Measurements from ENCODE around the gene UBE2QL1.

Gene UBE2QL1

GRCh38 chr5:6405591-6405990 is 43.1 kb upstream of the UBE2QL1 start:
- DNase-seq (ENCODE audit: low read depth) = no peak
- H3K4me3 ChIP-seq (ENCODE audit: low read depth, low read length) = no peak overlapping the region
- no peak for TF ChIP-seq CTCF (IDR thresholded peaks at IDR 0.05; ENCODE audit: insufficient read depth, low read depth, low read length, missing control alignments)

GRCh38 chr5:6407558-6408259 is 41.0 kb upstream of the UBE2QL1 start:
- no peak overlapping the region for H3K4me3 ChIP-seq (ENCODE audit: low read depth, low read length)
- TF ChIP-seq CTCF (IDR thresholded peaks at IDR 0.05; ENCODE audit: insufficient read depth, low read depth, low read length, missing control alignments) = no peak
- no peak for DNase-seq (ENCODE audit: low read depth)

- no peak overlapping the region for H3K4me3 ChIP-seq (ENCODE audit: low read depth, low read length)
- no peak for DNase-seq (ENCODE audit: low read depth)
- TF ChIP-seq CTCF (IDR thresholded peaks at IDR 0.05; ENCODE audit: insufficient read depth, low read depth, low read length, missing control alignments) = no peak
Observed at GRCh38 chr5:6408260-6408596, 40.4 kb upstream of the UBE2QL1 start.

- no peak for DNase-seq (ENCODE audit: low read depth)
- H3K4me3 ChIP-seq (ENCODE audit: low read depth, low read length) = no peak overlapping the region
- TF ChIP-seq CTCF (IDR thresholded peaks at IDR 0.05; ENCODE audit: insufficient read depth, low read depth, low read length, missing control alignments) = no peak
Observed at GRCh38 chr5:6408627-6409446, 39.8 kb upstream of the UBE2QL1 start.

GRCh38 chr5:6410421-6410820 is 38.2 kb upstream of the UBE2QL1 start:
- TF ChIP-seq CTCF (IDR thresholded peaks at IDR 0.05; ENCODE audit: insufficient read depth, low read depth, low read length, missing control alignments) = no peak
- no peak overlapping the region for H3K4me3 ChIP-seq (ENCODE audit: low read depth, low read length)
- DNase-seq (ENCODE audit: low read depth) = no peak

GRCh38 chr5:6411141-6411540 is 37.5 kb upstream of the UBE2QL1 start:
- no peak for DNase-seq (ENCODE audit: low read depth)
- TF ChIP-seq CTCF (IDR thresholded peaks at IDR 0.05; ENCODE audit: insufficient read depth, low read depth, low read length, missing control alignments) = no peak
- H3K4me3 ChIP-seq (ENCODE audit: low read depth, low read length) = no peak overlapping the region

Data from GM12865 (cell line).